K562 (cell line): ENCODE measurements around the gene BHLHE23. TPM values are rescaled to one million over a fixed set of nuclear protein-coding genes. Genes with fewer than 3 reads are reported as not detected.

Source experiments
- ATAC-seq: fragments of 200-7000 bp; cut with Tn5 transposase; 3 replicates; pipeline ENCODE4 v1.9.1; 2020; ENCODE audit warnings: moderate library complexity
- BruUV-seq: library from RNA; stranded (reverse); fragments of 400-500 nt; replicated peaks from 2 replicates; lab custom pipeline; 2021; lab: Mats Ljungman, UMichigan
- CTCF ChIA-PET: fragments of 300-600 bp; formaldehyde crosslinking; extraction: SDS; loops from one replicate; lab custom pipeline; 2021; ENCODE audit warnings: low intra/inter-chr PET ratio; lab: Yijun Ruan, JAX
- POLR2A ChIA-PET: fragments of 300-600, 350-650 bp; sonication (Branson Sonifier 250); formaldehyde crosslinking; extraction: SDS; loops from one replicate; lab custom pipeline; 2021; ENCODE audit warnings: antibody characterized with exemption, inconsistent platforms; lab: Yijun Ruan, JAX
- DNase-seq, 4 experiments: peaks; one replicate each; pipeline versions ENCODE4 v3.0.0 to v3.0.0-alpha.2; 2011 to 2018; ENCODE audit warnings: low spot score in 3 of 4, mixed read lengths in 3 of 4; ENCODE audit errors: extremely low read depth in 1 of 4
- FAIRE-seq: peaks from 2 replicates; lab custom pipeline; 2011; peaks lifted over from hg19 to GRCh38; lab: Jason Lieb, UNC
- H2AFZ ChIP-seq: 2 replicates; pipeline ENCODE4 v1.6.0; 2011; ENCODE audit warnings: low read depth, low read length, control low read depth, inconsistent platforms
- H3K27ac ChIP-seq: fragments of 200-600 bp; 3 replicates; pipeline ENCODE4 v1.8.0; 2011; ENCODE audit warnings: low read depth, mild to moderate bottlenecking, control low read depth, inconsistent platforms, low read length, moderate library complexity, mixed read lengths; ENCODE audit errors: extremely low read depth
- H3K27me3 ChIP-seq, 2 experiments: fragments of 300-600 bp in 1 of 2; 2 replicates in 1 of 2; 3 replicates in 1 of 2; pipeline versions ENCODE4 v1.6.0 to v1.8.0; 2011; ENCODE audit warnings: inconsistent platforms in 2 of 2, low read length in 2 of 2, mild to moderate bottlenecking in 1 of 2, mixed read lengths in 1 of 2, moderate library complexity in 1 of 2; ENCODE audit not compliant: control insufficient read depth in 2 of 2, insufficient read depth in 2 of 2
- H3K36me3 ChIP-seq: fragments of 300-600 bp; 3 replicates; pipeline ENCODE4 v1.8.0; 2011; ENCODE audit warnings: mild to moderate bottlenecking, low read length, inconsistent platforms; ENCODE audit not compliant: control insufficient read depth, insufficient read depth
- H3K4me1 ChIP-seq, 2 experiments: fragments of 200-600 bp in 1 of 2; replicated peaks in 1 of 2; 2 replicates in 1 of 2; 3 replicates in 1 of 2; pipeline versions ENCODE4 v1.5.1 to v1.8.0; 2011; ENCODE audit warnings: inconsistent platforms in 2 of 2, low read length in 2 of 2, mild to moderate bottlenecking in 1 of 2, mixed read lengths in 1 of 2, moderate library complexity in 1 of 2; ENCODE audit not compliant: control insufficient read depth in 2 of 2, insufficient read depth in 2 of 2
- H3K4me2 ChIP-seq: 2 replicates; pipeline ENCODE4 v1.6.1; 2011; ENCODE audit warnings: low read length, control low read depth, inconsistent platforms, mixed read lengths; ENCODE audit not compliant: insufficient read depth
- H3K4me3 ChIP-seq: fragments of 200-600 bp; sonication (generic), shearing (Covaris generic); 2 replicates; pipeline ENCODE4 v1.5.1; 2016; ENCODE audit warnings: control low read depth, inconsistent platforms
- H3K79me2 ChIP-seq: fragments of 200-600 bp; 3 replicates; pipeline ENCODE4 v1.8.0; 2011; ENCODE audit warnings: low read length, inconsistent platforms; ENCODE audit not compliant: control insufficient read depth, insufficient read depth
- H3K9ac ChIP-seq, 2 experiments: 2 replicates each; pipeline versions ENCODE4 v1.6.0 to v1.6.1; 2011; ENCODE audit warnings: low read depth in 2 of 2, low read length in 2 of 2, control low read depth in 1 of 2, inconsistent platforms in 1 of 2, mild to moderate bottlenecking in 1 of 2, mixed read lengths in 1 of 2; ENCODE audit not compliant: insufficient read depth in 1 of 2
- H3K9me1 ChIP-seq: one replicate; pipeline ENCODE4 v1.6.0; 2011; ENCODE audit warnings: inconsistent platforms, mild to moderate bottlenecking, low read length, moderate library complexity; ENCODE audit not compliant: control insufficient read depth, insufficient read depth
- H3K9me3 ChIP-seq: replicated peaks from 2 replicates; pipeline ENCODE4 v1.5.1; 2011; ENCODE audit warnings: low read depth, low read length, inconsistent platforms; ENCODE audit not compliant: control insufficient read depth, insufficient read depth
- H4K20me1 ChIP-seq: replicated peaks from 2 replicates; pipeline ENCODE4 v1.6.1; 2011; ENCODE audit warnings: low read length, inconsistent platforms, mixed read lengths; ENCODE audit not compliant: control insufficient read depth, insufficient read depth
- ZNF263 ChIP-seq: sonication (generic); formaldehyde crosslinking; IDR thresholded peaks from 2 replicates; pipeline ENCODE4 v1.8.0; 2022; ENCODE audit warnings: mild to moderate bottlenecking, missing genetic modification reagents, borderline replicate concordance
- WGBS: fragments of 100-300 bp; shearing (Covaris generic); methylation state at CpG from one replicate; pipeline ENCODE4 v1.1.6; 2016; ENCODE audit warnings: low coverage, mixed read lengths; ENCODE audit not compliant: insufficient coverage; ENCODE audit errors: missing lambda C conversion rate; 5-methylcytosine and 5-hydroxymethylcytosine counted together
- in situ Hi-C: fragments of 300-500 bp; cut with MboI; formaldehyde crosslinking; loops from 4 replicates; pipeline ENCODE4 v1.15.0; 2018; ENCODE audit warnings: inconsistent platforms, mixed read lengths
- intact Hi-C: fragments of 100-400 bp; cut with micrococcal nuclease; formaldehyde crosslinking; loops from 2 replicates; pipeline ENCODE4 v1.14.2; 2022
- polyA plus RNA-seq, 8 experiments: library from polyadenylated mRNA; depleted of rRNA in 4 of 8; stranded (reverse) in 5 of 8; unstranded in 3 of 8; fragments of >200 nt; fragmentation: Nextera tagmentation in 2 of 8; fragmentation: Illumina TruSeq in 1 of 8; extraction: Ambion mirVana in 2 of 8; extraction: Trizol in 1 of 8; gene quantifications; 2 replicates each; pipeline versions ENCODE4 v1.2.1 to v1.2.3, GENCODE V29; 2011 to 2014; ENCODE audit warnings: inconsistent platforms in 1 of 8, missing spikeins in 1 of 8
- total RNA-seq, 7 experiments: library from RNA; depleted of rRNA in 6 of 7; stranded (reverse); fragments of >200 nt in 6 of 7; fragmentation: Illumina TruSeq in 2 of 7; extraction: Trizol in 2 of 7; gene quantifications; 2 replicates each; pipeline versions ENCODE4 v1.2.1 to v1.2.3, GENCODE V29; 2011 to 2021; ENCODE audit warnings: low replicate concordance in 1 of 7
- TF ChIP-seq, protein P1 (sequence below): fragments of 200-600 bp; sonication (generic); IDR thresholded peaks from one replicate; pipeline ENCODE4 v1.6.1; 2012; ENCODE audit warnings: mild to moderate bottlenecking, low read depth, low read length, inconsistent platforms

The BHLHE23 gene
- total and polyA plus RNA-seq, 9 of the 15 experiments (the other 6 are each of a cell fraction or from before 2014, with no cell fraction given) = not detected

DNA sequence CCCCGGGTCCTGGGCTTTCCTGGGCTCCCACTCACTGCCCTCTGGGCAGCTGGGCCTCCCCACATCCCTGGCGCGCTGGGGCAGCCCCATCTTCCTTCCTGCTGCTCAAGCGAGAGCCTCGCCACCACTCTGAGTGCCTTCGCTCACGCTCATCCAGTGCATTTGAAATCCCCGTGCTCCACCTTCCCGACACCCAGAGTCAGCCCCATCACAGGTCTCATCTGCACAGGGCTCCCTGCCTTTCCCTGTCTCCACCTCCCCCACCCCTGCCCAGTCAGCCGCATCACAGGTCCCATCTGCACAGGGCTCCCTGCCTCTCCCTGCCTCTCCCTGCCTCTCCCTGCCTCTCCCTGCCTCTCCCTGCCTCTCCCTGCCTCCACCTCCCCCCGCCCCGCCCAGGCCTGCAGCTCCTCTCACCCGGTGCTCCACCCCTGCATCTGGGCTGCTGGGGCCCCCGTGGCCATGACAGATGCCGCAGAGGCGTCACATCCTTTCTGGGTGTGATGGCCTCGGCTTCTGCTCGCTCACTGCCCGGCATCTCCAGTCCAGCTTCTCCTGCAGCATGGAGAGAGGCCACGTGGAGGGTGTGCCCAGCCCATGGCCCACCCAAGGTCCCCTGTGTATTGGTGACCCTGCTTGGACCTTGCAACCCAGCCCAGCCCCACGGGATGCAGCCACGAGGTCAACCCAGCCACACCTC is 9.0 kb upstream of the BHLHE23 start:
- H3K4me3 ChIP-seq = no peak overlapping the region
- TF ChIP-seq ZNF263 (CRISPR knock-in tag) = peak; percentile 71
- TF ChIP-seq, protein P1, sequence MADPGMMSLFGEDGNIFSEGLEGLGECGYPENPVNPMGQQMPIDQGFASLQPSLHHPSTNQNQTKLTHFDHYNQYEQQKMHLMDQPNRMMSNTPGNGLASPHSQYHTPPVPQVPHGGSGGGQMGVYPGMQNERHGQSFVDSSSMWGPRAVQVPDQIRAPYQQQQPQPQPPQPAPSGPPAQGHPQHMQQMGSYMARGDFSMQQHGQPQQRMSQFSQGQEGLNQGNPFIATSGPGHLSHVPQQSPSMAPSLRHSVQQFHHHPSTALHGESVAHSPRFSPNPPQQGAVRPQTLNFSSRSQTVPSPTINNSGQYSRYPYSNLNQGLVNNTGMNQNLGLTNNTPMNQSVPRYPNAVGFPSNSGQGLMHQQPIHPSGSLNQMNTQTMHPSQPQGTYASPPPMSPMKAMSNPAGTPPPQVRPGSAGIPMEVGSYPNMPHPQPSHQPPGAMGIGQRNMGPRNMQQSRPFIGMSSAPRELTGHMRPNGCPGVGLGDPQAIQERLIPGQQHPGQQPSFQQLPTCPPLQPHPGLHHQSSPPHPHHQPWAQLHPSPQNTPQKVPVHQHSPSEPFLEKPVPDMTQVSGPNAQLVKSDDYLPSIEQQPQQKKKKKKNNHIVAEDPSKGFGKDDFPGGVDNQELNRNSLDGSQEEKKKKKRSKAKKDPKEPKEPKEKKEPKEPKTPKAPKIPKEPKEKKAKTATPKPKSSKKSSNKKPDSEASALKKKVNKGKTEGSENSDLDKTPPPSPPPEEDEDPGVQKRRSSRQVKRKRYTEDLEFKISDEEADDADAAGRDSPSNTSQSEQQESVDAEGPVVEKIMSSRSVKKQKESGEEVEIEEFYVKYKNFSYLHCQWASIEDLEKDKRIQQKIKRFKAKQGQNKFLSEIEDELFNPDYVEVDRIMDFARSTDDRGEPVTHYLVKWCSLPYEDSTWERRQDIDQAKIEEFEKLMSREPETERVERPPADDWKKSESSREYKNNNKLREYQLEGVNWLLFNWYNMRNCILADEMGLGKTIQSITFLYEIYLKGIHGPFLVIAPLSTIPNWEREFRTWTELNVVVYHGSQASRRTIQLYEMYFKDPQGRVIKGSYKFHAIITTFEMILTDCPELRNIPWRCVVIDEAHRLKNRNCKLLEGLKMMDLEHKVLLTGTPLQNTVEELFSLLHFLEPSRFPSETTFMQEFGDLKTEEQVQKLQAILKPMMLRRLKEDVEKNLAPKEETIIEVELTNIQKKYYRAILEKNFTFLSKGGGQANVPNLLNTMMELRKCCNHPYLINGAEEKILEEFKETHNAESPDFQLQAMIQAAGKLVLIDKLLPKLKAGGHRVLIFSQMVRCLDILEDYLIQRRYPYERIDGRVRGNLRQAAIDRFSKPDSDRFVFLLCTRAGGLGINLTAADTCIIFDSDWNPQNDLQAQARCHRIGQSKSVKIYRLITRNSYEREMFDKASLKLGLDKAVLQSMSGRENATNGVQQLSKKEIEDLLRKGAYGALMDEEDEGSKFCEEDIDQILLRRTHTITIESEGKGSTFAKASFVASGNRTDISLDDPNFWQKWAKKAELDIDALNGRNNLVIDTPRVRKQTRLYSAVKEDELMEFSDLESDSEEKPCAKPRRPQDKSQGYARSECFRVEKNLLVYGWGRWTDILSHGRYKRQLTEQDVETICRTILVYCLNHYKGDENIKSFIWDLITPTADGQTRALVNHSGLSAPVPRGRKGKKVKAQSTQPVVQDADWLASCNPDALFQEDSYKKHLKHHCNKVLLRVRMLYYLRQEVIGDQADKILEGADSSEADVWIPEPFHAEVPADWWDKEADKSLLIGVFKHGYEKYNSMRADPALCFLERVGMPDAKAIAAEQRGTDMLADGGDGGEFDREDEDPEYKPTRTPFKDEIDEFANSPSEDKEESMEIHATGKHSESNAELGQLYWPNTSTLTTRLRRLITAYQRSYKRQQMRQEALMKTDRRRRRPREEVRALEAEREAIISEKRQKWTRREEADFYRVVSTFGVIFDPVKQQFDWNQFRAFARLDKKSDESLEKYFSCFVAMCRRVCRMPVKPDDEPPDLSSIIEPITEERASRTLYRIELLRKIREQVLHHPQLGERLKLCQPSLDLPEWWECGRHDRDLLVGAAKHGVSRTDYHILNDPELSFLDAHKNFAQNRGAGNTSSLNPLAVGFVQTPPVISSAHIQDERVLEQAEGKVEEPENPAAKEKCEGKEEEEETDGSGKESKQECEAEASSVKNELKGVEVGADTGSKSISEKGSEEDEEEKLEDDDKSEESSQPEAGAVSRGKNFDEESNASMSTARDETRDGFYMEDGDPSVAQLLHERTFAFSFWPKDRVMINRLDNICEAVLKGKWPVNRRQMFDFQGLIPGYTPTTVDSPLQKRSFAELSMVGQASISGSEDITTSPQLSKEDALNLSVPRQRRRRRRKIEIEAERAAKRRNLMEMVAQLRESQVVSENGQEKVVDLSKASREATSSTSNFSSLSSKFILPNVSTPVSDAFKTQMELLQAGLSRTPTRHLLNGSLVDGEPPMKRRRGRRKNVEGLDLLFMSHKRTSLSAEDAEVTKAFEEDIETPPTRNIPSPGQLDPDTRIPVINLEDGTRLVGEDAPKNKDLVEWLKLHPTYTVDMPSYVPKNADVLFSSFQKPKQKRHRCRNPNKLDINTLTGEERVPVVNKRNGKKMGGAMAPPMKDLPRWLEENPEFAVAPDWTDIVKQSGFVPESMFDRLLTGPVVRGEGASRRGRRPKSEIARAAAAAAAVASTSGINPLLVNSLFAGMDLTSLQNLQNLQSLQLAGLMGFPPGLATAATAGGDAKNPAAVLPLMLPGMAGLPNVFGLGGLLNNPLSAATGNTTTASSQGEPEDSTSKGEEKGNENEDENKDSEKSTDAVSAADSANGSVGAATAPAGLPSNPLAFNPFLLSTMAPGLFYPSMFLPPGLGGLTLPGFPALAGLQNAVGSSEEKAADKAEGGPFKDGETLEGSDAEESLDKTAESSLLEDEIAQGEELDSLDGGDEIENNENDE = no peak
- H3K4me1 ChIP-seq = peaks cover 0 to 15% of the 10 kb centered on the region in 2 experiments; a peak in 2 of 5 replicates
- peaks cover 67 to 71% of the 10 kb centered on the region in 2 experiments for H3K27me3 ChIP-seq
- ChIA-PET CTCF (no interaction called here), POLR2A (no interaction called here)
- intact Hi-C loops (no loop called here), in situ Hi-C loops (loop anchor here (10.0 kb wide), 1 partner anchor 191 kb away; no protein-coding TSS in a partner anchor)
- no peak overlapping the region for H3K27ac ChIP-seq
- no peak for FAIRE-seq
- WGBS = 8% methylated on average over 19 of the region's 22 CpGs
- no peaks in the 10 kb centered on the region; the same call in none of the 2 replicates for H4K20me1 ChIP-seq
- 0 out of 2 replicates have a peak, but pooled peaks cover 3% of the 10 kb centered on the region for H3K9me3 ChIP-seq
- H3K79me2 ChIP-seq = no peaks in the 10 kb centered on the region
- no peak for ATAC-seq
- no peaks in the 10 kb centered on the region for H3K36me3 ChIP-seq
- no peak for DNase-seq
- no peak overlapping the region for H2AFZ ChIP-seq
- no peak overlapping the region for H3K9ac ChIP-seq
- H3K9me1 ChIP-seq = no peaks in the 10 kb centered on the region
- no TSS peak for BruUV-seq
- H3K4me2 ChIP-seq = no peak overlapping the region
